ENCODE data around the gene IL12B.
"Not testable (repeated sequence)": the region's sequence is repeated elsewhere in the genome, so short reads cannot be mapped to it uniquely, and the experiment has no call there.

IL12B gene

GRCh38 chr5:159332800-159333544, 2.7 kb upstream of the IL12B start:
- no peak for DNase-seq

- no peak for DNase-seq
These were observed 1.0 kb upstream of the IL12B start for GRCh38 chr5:159331093-159331973.

GRCh38 chr5:159324986-159325385, 5.3 kb downstream of the IL12B start:
- no peak for DNase-seq

- DNase-seq, result peak; percentile 26
These were observed 6.1 kb downstream of the IL12B start for GRCh38 chr5:159324102-159324755.

GRCh38 chr5:159322180-159322579, 8.1 kb downstream of the IL12B start:
- DNase-seq, result no peak

GRCh38 chr5:159319832-159320231, 10.5 kb downstream of the IL12B start:
- DNase-seq, result no peak

GRCh38 chr5:159319363-159319762, 10.9 kb downstream of the IL12B start:
- DNase-seq, result no peak

GRCh38 chr5:159318448-159318847, 11.8 kb downstream of the IL12B start:
- DNase-seq, result no peak

GRCh38 chr5:159317849-159318248, 12.4 kb downstream of the IL12B start:
- no peak for DNase-seq

- DNase-seq, result no peak
These were observed 13.5 kb downstream of the IL12B start for GRCh38 chr5:159316519-159317383.

- no peak for DNase-seq
These were observed 17.1 kb downstream of the IL12B start for GRCh38 chr5:159313197-159313596.

GRCh38 chr5:159311063-159311462, 19.2 kb downstream of the IL12B start:
- DNase-seq, result no peak

GRCh38 chr5:159310511-159310910, 19.8 kb downstream of the IL12B start:
- no peak for DNase-seq

GRCh38 chr5:159309689-159310433, 20.4 kb downstream of the IL12B start:
- DNase-seq, result no peak

GRCh38 chr5:159304961-159305595, 25.2 kb downstream of the IL12B start:
- DNase-seq, result no peak

GRCh38 chr5:159303286-159303685, 27.0 kb downstream of the IL12B start:
- no peak for DNase-seq

GRCh38 chr5:159301929-159302860, 28.1 kb downstream of the IL12B start:
- not testable (repeated sequence) for DNase-seq

- DNase-seq, result no peak
These were observed 28.8 kb downstream of the IL12B start for GRCh38 chr5:159301466-159301865.

- DNase-seq, result not testable (repeated sequence)
These were observed 33.0 kb downstream of the IL12B start for GRCh38 chr5:159297300-159297699.

- DNase-seq, result no peak
These were observed 35.4 kb downstream of the IL12B start for GRCh38 chr5:159294921-159295320.
